Measurements from ENCODE around the gene OSBP2. TPM values are rescaled to one million over a fixed set of nuclear protein-coding genes. Genes with fewer than 3 reads are reported as not detected.

The OSBP2 gene
- total RNA-seq, 4 donors from 2014 or later: 0.49 to 8.2 (median 0.72) TPM

DNA sequence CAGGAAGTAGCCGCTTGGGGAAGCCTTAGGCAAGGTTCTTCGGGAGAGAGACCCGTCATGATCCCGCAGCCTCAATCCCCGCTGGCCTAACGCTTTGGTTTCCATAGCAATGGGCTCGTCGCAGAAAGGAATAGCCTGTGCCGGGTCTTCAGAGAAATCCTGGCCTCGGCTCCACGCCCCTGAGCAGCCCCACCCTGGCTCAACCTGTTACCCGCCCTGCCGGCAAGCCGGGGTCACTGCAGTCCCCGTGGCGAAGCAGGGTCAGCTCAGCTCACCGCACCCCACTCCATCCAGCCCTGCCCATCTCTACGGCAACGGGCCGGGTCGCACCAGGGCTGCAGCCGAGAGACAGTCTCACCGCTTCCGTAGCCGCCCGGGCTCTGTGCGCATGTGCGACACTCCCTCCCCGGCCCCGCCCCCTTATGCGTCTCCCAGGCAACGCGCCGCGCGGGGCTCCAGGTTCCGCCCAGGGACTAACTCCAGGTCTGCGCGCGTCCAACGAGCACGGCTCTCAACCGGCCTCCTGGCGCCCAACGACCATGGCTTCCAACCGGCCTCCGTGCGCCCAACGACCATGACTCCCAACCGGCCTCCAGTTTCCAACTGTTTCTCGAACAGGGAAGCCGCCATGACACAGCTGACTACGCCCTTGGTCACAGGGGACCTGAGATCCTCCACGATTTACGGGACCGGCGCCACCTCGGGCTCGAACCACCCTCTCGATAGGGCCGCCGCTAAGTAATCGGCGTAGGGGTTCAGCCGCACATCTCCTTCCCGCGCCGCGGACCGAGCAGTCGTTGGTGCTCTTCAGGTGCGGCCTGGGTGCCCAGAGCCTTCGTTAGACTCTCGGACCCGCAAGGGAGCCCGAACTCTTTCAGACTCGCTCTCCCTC lies 26.9 kb upstream of the OSBP2 start, which contains the start of gene DUSP18:
DUSP18 (minus strand) TSS at position 382 of the 892 bp plus-strand sequence. CDS start 3,872 bp downstream, outside the sequence.
- TF ChIP-seq CTCF (IDR thresholded peaks at IDR 0.05; ENCODE audit: low read depth): no peak

DNA sequence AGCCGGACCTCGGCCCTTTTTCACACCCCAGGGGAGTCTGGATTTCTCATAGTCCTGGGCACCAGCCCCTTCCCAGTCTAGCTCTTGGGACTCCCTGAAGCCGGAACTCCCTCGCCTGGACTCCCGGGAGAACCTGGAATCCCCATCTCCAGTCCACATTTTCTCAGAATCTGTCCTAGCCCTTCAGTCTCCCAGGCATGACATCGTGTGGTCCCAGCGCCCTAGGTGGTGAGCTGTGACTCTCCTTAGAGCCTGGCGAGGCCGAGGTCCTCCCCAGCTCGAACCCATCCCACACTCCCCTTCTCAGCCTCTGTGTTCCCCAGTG lies 26.3 kb upstream of the OSBP2 start:
- TF ChIP-seq CTCF (IDR thresholded peaks at IDR 0.05; ENCODE audit: low read depth): no peak

- TF ChIP-seq CTCF (IDR thresholded peaks at IDR 0.05; ENCODE audit: low read depth): no peak
Measured at GRCh38 chr22:30671071-30671470, 23.6 kb upstream of the OSBP2 start.

GRCh38 chr22:30673136-30673535 lies 21.5 kb upstream of the OSBP2 start:
- TF ChIP-seq CTCF (IDR thresholded peaks at IDR 0.05; ENCODE audit: low read depth): no peak

DNA sequence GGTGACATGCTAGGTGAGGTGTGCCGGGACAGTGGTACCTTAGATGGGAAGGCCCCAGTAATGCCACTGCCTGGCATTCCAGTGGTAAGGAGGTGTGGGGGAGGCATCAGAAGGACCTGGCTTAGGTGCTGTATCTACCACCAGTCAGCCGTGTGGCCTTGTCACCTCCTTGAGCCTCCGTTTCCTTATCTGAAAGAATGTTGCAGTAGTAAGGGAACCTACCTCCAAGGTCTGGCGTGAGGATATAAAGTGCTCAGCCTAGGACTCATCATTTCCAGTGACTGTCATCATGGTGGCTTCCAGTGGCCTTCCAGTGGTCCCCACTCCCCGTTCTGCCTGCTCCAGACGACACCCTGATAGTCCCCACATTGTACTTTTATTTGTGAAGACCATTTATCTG lies 20.2 kb upstream of the OSBP2 start:
- no peak for TF ChIP-seq CTCF (IDR thresholded peaks at IDR 0.05; ENCODE audit: low read depth)

GRCh38 chr22:30675436-30675835 lies 19.2 kb upstream of the OSBP2 start:
- TF ChIP-seq CTCF (IDR thresholded peaks at IDR 0.05; ENCODE audit: low read depth): no peak

- no peak for TF ChIP-seq CTCF (IDR thresholded peaks at IDR 0.05; ENCODE audit: low read depth)
Measured at GRCh38 chr22:30680991-30681770, 13.5 kb upstream of the OSBP2 start.
